Measurements from ENCODE around the gene PTPRQ. TPM values are rescaled to one million over a fixed set of nuclear protein-coding genes. Genes with fewer than 3 reads are reported as not detected.
A peak's percentile ranks its signal among the peaks of the same experiment; 100 is the strongest.

PTPRQ gene
- total and polyA plus RNA-seq, 2 of the 8 experiments (the other 6 are each of a cell fraction or from before 2014, with no cell fraction given): not detected

DNA sequence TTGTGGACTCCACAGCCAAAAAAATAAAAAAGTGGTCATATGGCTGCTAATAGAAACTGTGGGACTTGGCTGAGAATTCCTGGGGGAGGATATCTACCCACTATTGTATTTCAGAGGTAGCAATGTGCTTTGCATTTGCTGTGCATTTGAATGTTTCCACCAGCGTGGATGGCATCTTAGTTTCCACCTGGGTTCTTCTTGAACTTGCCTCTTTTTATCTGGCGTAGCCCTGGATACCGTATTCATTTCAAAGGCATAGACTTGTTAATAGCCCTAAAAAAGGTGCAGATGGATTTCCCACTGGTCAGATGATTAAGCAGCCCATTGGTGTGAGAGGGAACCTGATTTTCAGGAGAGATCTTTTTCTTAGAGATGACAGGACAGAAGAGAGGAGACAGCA lies 270.8 kb downstream of the PTPRQ start:
- H3K79me1 ChIP-seq (ENCODE audit: low read depth, low read length): no peaks in the 10 kb centered on the region
- no peak overlapping the region for H2BK20ac ChIP-seq (ENCODE audit: low read length)
- no peak overlapping the region for H4K8ac ChIP-seq (ENCODE audit: extremely low read depth, insufficient read depth, low read length)
- no peak overlapping the region for H4K5ac ChIP-seq (ENCODE audit: insufficient read length, low read depth, low read length)
- no peaks in the 10 kb centered on the region; a peak in 1 of 4 replicates for H3K9me3 ChIP-seq (ENCODE audit: insufficient read depth in 2 of 2, low read depth in 1 of 2, low read length in 1 of 2)
- no peak overlapping the region for H4K91ac ChIP-seq (replicated peaks; ENCODE audit: insufficient read length, low read length)
- H3K4me3 ChIP-seq (ENCODE audit: extremely low read depth in 1 of 4, insufficient read depth in 2 of 4, low read depth in 3 of 4, low read length in 4 of 4): peak overlapping the region in 3 of 4 experiments; percentile 1 to 55 (median 35); a peak in 3 of 8 replicates
- CTCF ChIA-PET (ENCODE audit: partially characterized antibody): interaction anchor here (0.6 to 1.1 kb wide), 3 partner anchors 10 to 80 kb away, joined by 3 read pairs; no protein-coding TSS in a partner anchor
- no peaks in the 10 kb centered on the region for H4K20me1 ChIP-seq (replicated peaks in 1 of 2; ENCODE audit: control insufficient read depth in 1 of 2, insufficient read depth in 2 of 2, low read length in 2 of 2)
- no peak for TF ChIP-seq MAFK (IDR thresholded peaks at IDR 0.05; ENCODE audit: low read depth, low read length)
- TF ChIP-seq CREB1 (IDR thresholded peaks at IDR 0.05): no peak
- TF ChIP-seq CBX5 (IDR thresholded peaks at IDR 0.05; ENCODE audit: low read depth, low read length): no peak
- no peak for TF ChIP-seq TEAD4 (IDR thresholded peaks at IDR 0.05; ENCODE audit: low read depth, low read length)
- no peak overlapping the region for H3K9ac ChIP-seq (replicated peaks in 1 of 4; ENCODE audit: extremely low read depth in 1 of 4, low read depth in 3 of 4, low read length in 3 of 4)
- H3K27me3 ChIP-seq (replicated peaks in 1 of 4; ENCODE audit: control insufficient read depth in 3 of 4, extremely low read depth in 1 of 4, insufficient read depth in 3 of 4, low read length in 3 of 4): peaks cover 9 to 24% (median 21%) of the 10 kb centered on the region in 4 experiments
- H3K23me2 ChIP-seq (ENCODE audit: low read depth, low read length): peaks cover 9% of the 10 kb centered on the region
- H3K4me1 ChIP-seq (replicated peaks in 1 of 4; ENCODE audit: control insufficient read depth in 3 of 4, insufficient read depth in 4 of 4, low read length in 3 of 4): peaks cover 10 to 31% (median 22%) of the 10 kb centered on the region in 4 experiments
- no peaks in the 10 kb centered on the region for H3K36me3 ChIP-seq (ENCODE audit: control insufficient read depth in 2 of 4, insufficient read depth in 4 of 4, low read length in 3 of 4)
- H3K56ac ChIP-seq (replicated peaks; ENCODE audit: insufficient read length, low read depth, low read length): no peak overlapping the region
- H2BK120ac ChIP-seq (replicated peaks; ENCODE audit: low read depth, low read length): no peak overlapping the region
- no peak overlapping the region for H3K23ac ChIP-seq (ENCODE audit: insufficient read length)
- no peak overlapping the region for H2BK12ac ChIP-seq (ENCODE audit: low read depth, low read length)
- POLR2A ChIA-PET (ENCODE audit: partially characterized antibody): no interaction called here
- H2AK5ac ChIP-seq (ENCODE audit: low read depth, low read length): no peak overlapping the region
- no peak overlapping the region for H2BK5ac ChIP-seq (ENCODE audit: low read depth, low read length)
- H3K18ac ChIP-seq (ENCODE audit: extremely low read depth, low read length): no peak overlapping the region
- H3K27ac ChIP-seq (ENCODE audit: low read depth, low read length): no peak overlapping the region
- FAIRE-seq: no peak
- 9% methylated on average over 3 of the region's 3 CpGs; no CpG with 5 or more reads in 1 of the 2 experiments for WGBS, 2 experiments (ENCODE audit: extremely low coverage in 1 of 2, insufficient coverage in 1 of 2, insufficient read length in 1 of 2, insufficient replicate concordance in 2 of 2, low coverage in 1 of 2, low lambda C conversion rate in 2 of 2, missing lambda C conversion rate in 1 of 2)
- H3K79me2 ChIP-seq (ENCODE audit: control insufficient read depth in 1 of 2, insufficient read depth in 2 of 2, low read length in 2 of 2): no peaks in the 10 kb centered on the region
- no peak overlapping the region for H3K4ac ChIP-seq (replicated peaks; ENCODE audit: insufficient read length, low read depth, low read length)
- peak overlapping the region; percentile 67 to 79 for H3K4me2 ChIP-seq (ENCODE audit: insufficient read depth in 1 of 2, low read depth in 2 of 2, low read length in 2 of 2)
- H2AFZ ChIP-seq (ENCODE audit: low read length): no peak overlapping the region
- no peak overlapping the region for H3K14ac ChIP-seq (ENCODE audit: insufficient read length)
- H2BK15ac ChIP-seq (ENCODE audit: low read length): no peak overlapping the region
- no peak for DNase-seq (ENCODE audit: low read depth in 1 of 2, low spot score in 2 of 2)

All from H1 (cell line).